ENCODE measurements around the gene PURB.
"Not testable (repeated sequence)": the region's sequence is repeated elsewhere in the genome, so short reads cannot be mapped to it uniquely, and the experiment has no call there.

Gene PURB

GRCh38 chr7:44882899-44883298 lies 2.4 kb downstream of the PURB start:
- H3K27ac Mint-ChIP-seq = no peak overlapping the region
- peaks cover 53% of the 10 kb centered on the region for H3K4me1 Mint-ChIP-seq (ENCODE audit: low read depth)
- H3K4me3 Mint-ChIP-seq = no peak overlapping the region
- H3K27me3 Mint-ChIP-seq = no peaks in the 10 kb centered on the region
- H3K9me3 Mint-ChIP-seq = no peaks in the 10 kb centered on the region
- H3K36me3 Mint-ChIP-seq (ENCODE audit: low read depth) = peaks cover 44% of the 10 kb centered on the region
- intact Hi-C loops (cut with micrococcal nuclease) = loop anchor here (10.0 kb wide), 1 partner anchor 102 kb away; no protein-coding TSS in a partner anchor

- Mint-ChIP-seq H3K4me3 (peak overlapping the region; percentile 49), H3K4me1 (ENCODE audit: low read depth) (peaks cover 40% of the 10 kb centered on the region), H3K9me3 (no peaks in the 10 kb centered on the region), H3K27me3 (no peaks in the 10 kb centered on the region), H3K27ac (no peak overlapping the region), H3K36me3 (ENCODE audit: low read depth) (peaks cover 44% of the 10 kb centered on the region)
- intact Hi-C loops (cut with micrococcal nuclease) = loop anchor here (10.0 kb wide), 1 partner anchor 103 kb away; no protein-coding TSS in a partner anchor
Observed at GRCh38 chr7:44881610-44882009, 3.7 kb downstream of the PURB start.

GRCh38 chr7:44881066-44881600 lies 4.2 kb downstream of the PURB start:
- H3K27me3 Mint-ChIP-seq = no peaks in the 10 kb centered on the region
- H3K36me3 Mint-ChIP-seq (ENCODE audit: low read depth) = peaks cover 44% of the 10 kb centered on the region
- intact Hi-C loops (cut with micrococcal nuclease) = loop anchor here (10.0 kb wide), 1 partner anchor 104 kb away; no protein-coding TSS in a partner anchor
- H3K27ac Mint-ChIP-seq = no peak overlapping the region
- H3K9me3 Mint-ChIP-seq = no peaks in the 10 kb centered on the region
- H3K4me1 Mint-ChIP-seq (ENCODE audit: low read depth) = peaks cover 40% of the 10 kb centered on the region
- H3K4me3 Mint-ChIP-seq = peak overlapping the region; percentile 49

- H3K4me3 Mint-ChIP-seq = peak overlapping the region; percentile 49
- H3K27me3 Mint-ChIP-seq = no peaks in the 10 kb centered on the region
- no peak overlapping the region for H3K27ac Mint-ChIP-seq
- intact Hi-C loops (cut with micrococcal nuclease) = loop anchor here (10.0 kb wide), 1 partner anchor 104 kb away; no protein-coding TSS in a partner anchor
- H3K36me3 Mint-ChIP-seq (ENCODE audit: low read depth) = peaks cover 37% of the 10 kb centered on the region
- H3K9me3 Mint-ChIP-seq = no peaks in the 10 kb centered on the region
- H3K4me1 Mint-ChIP-seq (ENCODE audit: low read depth) = peaks cover 35% of the 10 kb centered on the region
Observed at GRCh38 chr7:44880317-44881018, 4.9 kb downstream of the PURB start.

GRCh38 chr7:44876393-44876792 lies 8.9 kb downstream of the PURB start:
- peaks cover 14% of the 10 kb centered on the region for H3K36me3 Mint-ChIP-seq (ENCODE audit: low read depth)
- intact Hi-C loops (cut with micrococcal nuclease) = no loop called here
- no peak overlapping the region for H3K27ac Mint-ChIP-seq
- H3K27me3 Mint-ChIP-seq = no peaks in the 10 kb centered on the region
- H3K4me3 Mint-ChIP-seq = no peak overlapping the region
- no peaks in the 10 kb centered on the region for H3K9me3 Mint-ChIP-seq
- H3K4me1 Mint-ChIP-seq (ENCODE audit: low read depth) = peaks cover 18% of the 10 kb centered on the region

GRCh38 chr7:44875241-44875640 lies 10.1 kb downstream of the PURB start:
- intact Hi-C loops (cut with micrococcal nuclease) = no loop called here
- no peak overlapping the region for H3K27ac Mint-ChIP-seq
- no peaks in the 10 kb centered on the region for H3K9me3 Mint-ChIP-seq
- H3K36me3 Mint-ChIP-seq (ENCODE audit: low read depth) = peaks cover 6% of the 10 kb centered on the region
- peaks cover 7% of the 10 kb centered on the region for H3K4me1 Mint-ChIP-seq (ENCODE audit: low read depth)
- no peaks in the 10 kb centered on the region for H3K27me3 Mint-ChIP-seq
- no peak overlapping the region for H3K4me3 Mint-ChIP-seq

- no peaks in the 10 kb centered on the region for H3K4me1 Mint-ChIP-seq (ENCODE audit: low read depth)
- no peak overlapping the region for H3K27ac Mint-ChIP-seq
- no peaks in the 10 kb centered on the region for H3K36me3 Mint-ChIP-seq (ENCODE audit: low read depth)
- no peaks in the 10 kb centered on the region for H3K27me3 Mint-ChIP-seq
- H3K4me3 Mint-ChIP-seq = no peak overlapping the region
- no peaks in the 10 kb centered on the region for H3K9me3 Mint-ChIP-seq
- intact Hi-C loops (cut with micrococcal nuclease) = no loop called here
Observed at GRCh38 chr7:44872787-44873186, 12.5 kb downstream of the PURB start.

GRCh38 chr7:44871918-44872317 lies 13.4 kb downstream of the PURB start:
- not testable (repeated sequence) for H3K27me3 Mint-ChIP-seq; H3K36me3 Mint-ChIP-seq (ENCODE audit: low read depth); H3K9me3 Mint-ChIP-seq

GRCh38 chr7:44870780-44871179 lies 14.6 kb downstream of the PURB start:
- H3K9me3 Mint-ChIP-seq; H3K27me3 Mint-ChIP-seq; H3K4me1 Mint-ChIP-seq (ENCODE audit: low read depth); H3K27ac Mint-ChIP-seq; intact Hi-C loops (cut with micrococcal nuclease); H3K4me3 Mint-ChIP-seq; H3K36me3 Mint-ChIP-seq (ENCODE audit: low read depth): not testable (repeated sequence)

More at GRCh38 chr7:44871918-44872317, 13.4 kb downstream of the PURB start:
- H3K4me1 Mint-ChIP-seq (ENCODE audit: low read depth); H3K27ac Mint-ChIP-seq; H3K4me3 Mint-ChIP-seq; intact Hi-C loops (cut with micrococcal nuclease): not testable (repeated sequence)

GRCh38 chr7:44870336-44870735 lies 15.0 kb downstream of the PURB start:
- H3K9me3 Mint-ChIP-seq; intact Hi-C loops (cut with micrococcal nuclease); H3K27ac Mint-ChIP-seq; H3K36me3 Mint-ChIP-seq (ENCODE audit: low read depth); H3K27me3 Mint-ChIP-seq; H3K4me1 Mint-ChIP-seq (ENCODE audit: low read depth); H3K4me3 Mint-ChIP-seq: not testable (repeated sequence)

GRCh38 chr7:44867073-44867995 lies 18.0 kb downstream of the PURB start:
- H3K27ac Mint-ChIP-seq = no peak overlapping the region
- no peaks in the 10 kb centered on the region for H3K4me1 Mint-ChIP-seq (ENCODE audit: low read depth)
- intact Hi-C loops (cut with micrococcal nuclease) = no loop called here
- H3K27me3 Mint-ChIP-seq = peaks cover 1% of the 10 kb centered on the region
- H3K4me3 Mint-ChIP-seq = no peak overlapping the region
- H3K36me3 Mint-ChIP-seq (ENCODE audit: low read depth) = no peaks in the 10 kb centered on the region
- no peaks in the 10 kb centered on the region for H3K9me3 Mint-ChIP-seq

- H3K4me1 Mint-ChIP-seq (ENCODE audit: low read depth); H3K4me3 Mint-ChIP-seq; intact Hi-C loops (cut with micrococcal nuclease); H3K27ac Mint-ChIP-seq; H3K9me3 Mint-ChIP-seq; H3K36me3 Mint-ChIP-seq (ENCODE audit: low read depth); H3K27me3 Mint-ChIP-seq: not testable (repeated sequence)
Observed at GRCh38 chr7:44861949-44862348, 23.4 kb downstream of the PURB start.

- peaks cover 6% of the 10 kb centered on the region for H3K4me1 Mint-ChIP-seq (ENCODE audit: low read depth)
Observed at GRCh38 chr7:44858161-44858560, 27.2 kb downstream of the PURB start.

More at GRCh38 chr7:44858161-44858560, 27.2 kb downstream of the PURB start:
- Mint-ChIP-seq H3K27me3 (no peaks in the 10 kb centered on the region), H3K27ac (no peak overlapping the region), H3K9me3 (no peaks in the 10 kb centered on the region), H3K36me3 (ENCODE audit: low read depth) (no peaks in the 10 kb centered on the region), H3K4me3 (no peak overlapping the region)
- intact Hi-C loops (cut with micrococcal nuclease) = no loop called here
